ENCODE data around the gene BCOR. TPM values are rescaled to one million over a fixed set of nuclear protein-coding genes. Genes with fewer than 3 reads are reported as not detected.

BCOR gene
- total RNA-seq, 3 donors from 2014 or later: 11.7 to 28.1 (median 27.9) TPM

DNA sequence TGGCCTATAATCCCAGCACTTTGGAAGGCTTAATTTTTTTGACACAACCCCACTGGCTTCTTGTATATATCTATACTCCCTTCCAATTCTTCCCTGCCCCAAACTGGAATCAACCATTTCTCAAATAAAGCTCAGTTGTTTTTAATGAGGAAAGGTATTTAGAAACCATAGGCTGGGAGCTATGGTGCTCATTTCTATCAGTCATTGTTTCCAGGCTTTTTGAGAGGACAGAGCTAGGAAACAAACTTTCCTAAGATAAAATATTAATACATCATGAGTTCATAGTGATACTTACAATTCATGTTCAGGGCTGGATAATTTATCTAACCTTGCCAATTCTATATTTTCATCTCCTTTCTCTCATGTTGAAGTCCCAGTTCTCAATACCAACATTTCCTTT is 50.3 kb downstream of the BCOR start:
- DNase-seq (ENCODE audit: low spot score in 2 of 2): no peak
- peaks cover 38 to 61% of the 10 kb centered on the region in 2 donors for H3K9me3 ChIP-seq
- H3K27me3 ChIP-seq: no peaks in the 10 kb centered on the region
- H3K27ac ChIP-seq: no peak overlapping the region
- intact Hi-C loops (cut with DNase I; ENCODE audit: low total_unique reads): no loop called here
- TF ChIP-seq, protein P1, sequence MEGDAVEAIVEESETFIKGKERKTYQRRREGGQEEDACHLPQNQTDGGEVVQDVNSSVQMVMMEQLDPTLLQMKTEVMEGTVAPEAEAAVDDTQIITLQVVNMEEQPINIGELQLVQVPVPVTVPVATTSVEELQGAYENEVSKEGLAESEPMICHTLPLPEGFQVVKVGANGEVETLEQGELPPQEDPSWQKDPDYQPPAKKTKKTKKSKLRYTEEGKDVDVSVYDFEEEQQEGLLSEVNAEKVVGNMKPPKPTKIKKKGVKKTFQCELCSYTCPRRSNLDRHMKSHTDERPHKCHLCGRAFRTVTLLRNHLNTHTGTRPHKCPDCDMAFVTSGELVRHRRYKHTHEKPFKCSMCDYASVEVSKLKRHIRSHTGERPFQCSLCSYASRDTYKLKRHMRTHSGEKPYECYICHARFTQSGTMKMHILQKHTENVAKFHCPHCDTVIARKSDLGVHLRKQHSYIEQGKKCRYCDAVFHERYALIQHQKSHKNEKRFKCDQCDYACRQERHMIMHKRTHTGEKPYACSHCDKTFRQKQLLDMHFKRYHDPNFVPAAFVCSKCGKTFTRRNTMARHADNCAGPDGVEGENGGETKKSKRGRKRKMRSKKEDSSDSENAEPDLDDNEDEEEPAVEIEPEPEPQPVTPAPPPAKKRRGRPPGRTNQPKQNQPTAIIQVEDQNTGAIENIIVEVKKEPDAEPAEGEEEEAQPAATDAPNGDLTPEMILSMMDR (IDR thresholded peaks at IDR 0.05): no peak
- TF ChIP-seq POLR2AphosphoS5 (IDR thresholded peaks at IDR 0.05) (no peak), POLR2A (IDR thresholded peaks at IDR 0.05) (no peak)
- no peaks in the 10 kb centered on the region for H3K4me1 ChIP-seq
- H3K36me3 ChIP-seq: peaks cover 4% of the 10 kb centered on the region
- H3K4me3 ChIP-seq: no peak overlapping the region

- no peak for TF ChIP-seq POLR2AphosphoS5 (IDR thresholded peaks at IDR 0.05)
- TF ChIP-seq, protein P1 (IDR thresholded peaks at IDR 0.05): no peak
- TF ChIP-seq POLR2A (IDR thresholded peaks at IDR 0.05): no peak
- DNase-seq (ENCODE audit: low spot score in 2 of 2): no peak
- H3K27me3 ChIP-seq: peaks cover 0 to 17% of the 10 kb centered on the region in 2 donors
- intact Hi-C loops (cut with DNase I; ENCODE audit: low total_unique reads): no loop called here
- H3K27ac ChIP-seq: no peak overlapping the region
- H3K4me1 ChIP-seq: no peaks in the 10 kb centered on the region
- no peaks in the 10 kb centered on the region for H3K36me3 ChIP-seq
- peaks cover 21 to 27% of the 10 kb centered on the region in 2 donors for H3K9me3 ChIP-seq
- H3K4me3 ChIP-seq: no peak overlapping the region
Measured at GRCh38 chrX:40043895-40044294, 53.9 kb downstream of the BCOR start.

DNA sequence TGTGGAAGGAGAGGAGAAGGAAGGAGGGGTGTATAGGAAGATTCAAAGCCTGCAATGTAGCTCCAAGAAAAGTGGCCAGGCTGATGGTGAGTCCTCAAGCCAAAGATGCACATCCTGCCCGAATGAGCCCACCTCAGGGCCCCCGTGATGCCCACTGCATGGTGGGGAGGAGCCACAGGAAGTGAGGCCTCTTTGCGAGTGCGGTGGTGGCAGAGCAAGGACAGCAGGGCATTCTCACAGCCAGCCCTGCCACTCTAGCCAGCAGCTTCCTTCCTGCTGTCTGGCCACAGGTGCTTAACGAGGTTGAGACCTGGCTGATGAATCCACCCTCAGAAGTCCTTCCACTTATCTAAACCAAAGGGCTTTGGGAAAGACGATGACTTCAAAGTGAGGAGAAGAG is 55.8 kb downstream of the BCOR start:
- intact Hi-C loops (cut with DNase I; ENCODE audit: low total_unique reads): no loop called here
- no peaks in the 10 kb centered on the region for H3K4me1 ChIP-seq
- DNase-seq (ENCODE audit: low spot score in 2 of 2): no peak
- peaks cover 0 to 17% of the 10 kb centered on the region in 2 donors for H3K27me3 ChIP-seq
- peaks cover 10 to 21% of the 10 kb centered on the region in 2 donors for H3K9me3 ChIP-seq
- no peaks in the 10 kb centered on the region for H3K36me3 ChIP-seq
- no peak overlapping the region for H3K27ac ChIP-seq
- H3K4me3 ChIP-seq: no peak overlapping the region
- TF ChIP-seq, protein P1 (IDR thresholded peaks at IDR 0.05): no peak
- TF ChIP-seq POLR2AphosphoS5 (IDR thresholded peaks at IDR 0.05) (no peak), POLR2A (IDR thresholded peaks at IDR 0.05) (no peak)

- peaks cover 0 to 17% of the 10 kb centered on the region in 2 donors for H3K27me3 ChIP-seq
- H3K4me3 ChIP-seq: no peak overlapping the region
- no peaks in the 10 kb centered on the region for H3K4me1 ChIP-seq
- H3K36me3 ChIP-seq: no peaks in the 10 kb centered on the region
- H3K9me3 ChIP-seq: peaks cover 10 to 17% of the 10 kb centered on the region in 2 donors
- TF ChIP-seq POLR2A (IDR thresholded peaks at IDR 0.05): no peak
- TF ChIP-seq, protein P1 (IDR thresholded peaks at IDR 0.05): no peak
- TF ChIP-seq POLR2AphosphoS5 (IDR thresholded peaks at IDR 0.05): no peak
- intact Hi-C loops (cut with DNase I; ENCODE audit: low total_unique reads): no loop called here
- no peak for DNase-seq (ENCODE audit: low spot score in 2 of 2)
- H3K27ac ChIP-seq: no peak overlapping the region
Measured at GRCh38 chrX:40040686-40041461, 56.9 kb downstream of the BCOR start.

GRCh38 chrX:40039887-40040286 is 57.9 kb downstream of the BCOR start:
- intact Hi-C loops (cut with DNase I; ENCODE audit: low total_unique reads): no loop called here
- peaks cover 0 to 17% of the 10 kb centered on the region in 2 donors for H3K27me3 ChIP-seq
- no peak for TF ChIP-seq POLR2AphosphoS5 (IDR thresholded peaks at IDR 0.05)
- no peak for TF ChIP-seq POLR2A (IDR thresholded peaks at IDR 0.05)
- TF ChIP-seq, protein P1 (IDR thresholded peaks at IDR 0.05): no peak
- no peak overlapping the region for H3K27ac ChIP-seq
- peaks cover 10 to 17% of the 10 kb centered on the region in 2 donors for H3K9me3 ChIP-seq
- H3K36me3 ChIP-seq: no peaks in the 10 kb centered on the region
- no peak overlapping the region for H3K4me3 ChIP-seq
- no peaks in the 10 kb centered on the region for H3K4me1 ChIP-seq
- no peak for DNase-seq (ENCODE audit: low spot score in 2 of 2)

Data from breast epithelium (tissue), 4 donors.